ENCODE data around the gene UBE2J2. TPM values are rescaled to one million over a fixed set of nuclear protein-coding genes. Genes with fewer than 3 reads are reported as not detected.

Gene UBE2J2
- total RNA-seq (2022): 62.1 and 70.5 TPM in 2 replicates
- Bru-seq, nascent RNA: percentile 75 among the genes with signal in this experiment
- BruChase-seq, experiment 1, labeled RNA remaining after a 6-hour chase: percentile 84 among the genes with signal in this experiment
- BruChase-seq, experiment 2, labeled RNA remaining after a 2-hour chase: percentile 87 among the genes with signal in this experiment
- long read RNA-seq, transcript UBE2J2-202 (7 exons, 1,733 nt): major isoform, 63 of 115 reads
- long read RNA-seq, transcript UBE2J2-201 (7 exons, 2,387 nt): minor isoform, 6 of 115 reads
- long read RNA-seq, transcript UBE2J2-210 (8 exons, 1,256 nt): minor isoform, 7 of 115 reads
- long read RNA-seq, transcript UBE2J2-203 (7 exons, 1,047 nt): minor isoform, 5 of 115 reads
- long read RNA-seq, partial matches to known transcripts: 8 of 115 reads
- long read RNA-seq, other reads (novel, unspliced or antisense): 21 of 115 reads

GRCh38 chr1:1273512-1274298 is at the start of gene UBE2J2:
Gene UBE2J2 (minus strand): TSS chr1:1273854. CDS start chr1:1267992, 5,862 bp downstream.
- no peaks in the 10 kb centered on the region for H3K27me3 Mint-ChIP-seq (ENCODE audit: insufficient read depth, unreplicated experiment)
- H3K36me3 Mint-ChIP-seq (ENCODE audit: insufficient read depth, unreplicated experiment): peaks cover 24% of the 10 kb centered on the region
- DNase-seq (ENCODE audit: unreplicated experiment): peak; percentile 87
- peaks cover 17% of the 10 kb centered on the region for H3K4me1 Mint-ChIP-seq (ENCODE audit: insufficient read depth, unreplicated experiment)
- H3K9me3 Mint-ChIP-seq (ENCODE audit: unreplicated experiment): no peaks in the 10 kb centered on the region
- no peak for TF ChIP-seq CTCF (IDR thresholded peaks at IDR 0.05; ENCODE audit: unreplicated experiment)
- peak within 1 kb of the TSS; percentile 83 for H3K4me3 Mint-ChIP-seq (ENCODE audit: unreplicated experiment)
- CTCF ChIA-PET: interaction anchor here (0.6 kb wide), 1 partner anchor 231 kb away, joined by 3 read pairs; no protein-coding TSS in a partner anchor
- POLR2A ChIA-PET: interaction anchor here (0.6 to 1.4 kb wide), 13 partner anchors 8 to 252 kb away, joined by 3 to 8 read pairs (median 3); partner anchors contain the start of gene AURKAIP1
- BruUV-seq (replicated peaks): no TSS peak
- intact Hi-C loops (cut with micrococcal nuclease): no loop called here
- H3K27ac Mint-ChIP-seq (ENCODE audit: low read depth, unreplicated experiment): peak within 1 kb of the TSS; percentile 82

DNA sequence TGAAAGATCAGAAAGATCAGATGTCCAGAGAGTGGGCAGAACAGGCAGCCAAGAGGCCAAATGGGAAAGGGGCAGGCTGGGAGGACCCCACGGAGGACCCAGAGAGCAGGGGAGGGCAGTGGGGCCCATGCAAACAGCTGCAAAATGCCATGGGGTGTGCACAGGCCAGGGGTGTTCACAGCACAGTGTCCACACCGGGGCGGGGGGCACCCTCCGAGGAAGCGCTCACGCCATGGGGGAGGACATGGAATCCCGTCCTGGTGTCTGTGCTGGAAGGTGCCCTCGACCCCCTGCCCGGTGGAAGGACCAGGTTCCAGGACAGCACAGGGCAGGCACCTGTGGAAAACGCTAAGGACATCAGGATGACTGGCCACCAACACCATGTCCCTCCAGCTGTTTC is 49.3 kb upstream of the UBE2J2 start:
- H3K27me3 Mint-ChIP-seq (ENCODE audit: insufficient read depth, unreplicated experiment): no peaks in the 10 kb centered on the region
- ChIA-PET CTCF (interaction anchor here (0.6 kb wide), 1 partner anchor 17 kb away, joined by 3 read pairs; no protein-coding TSS in a partner anchor), POLR2A (interaction anchor here (0.6 to 1.4 kb wide), 5 partner anchors 11 to 272 kb away, joined by 3 to 5 read pairs (median 3); partner anchors contain the start of gene AURKAIP1)
- intact Hi-C loops (cut with micrococcal nuclease): no loop called here
- H3K36me3 Mint-ChIP-seq (ENCODE audit: insufficient read depth, unreplicated experiment): peaks cover 27% of the 10 kb centered on the region
- DNase-seq (ENCODE audit: unreplicated experiment): no peak
- no peak for TF ChIP-seq CTCF (IDR thresholded peaks at IDR 0.05; ENCODE audit: unreplicated experiment)
- H3K27ac Mint-ChIP-seq (ENCODE audit: low read depth, unreplicated experiment): peak overlapping the region; percentile 76
- H3K9me3 Mint-ChIP-seq (ENCODE audit: unreplicated experiment): no peaks in the 10 kb centered on the region
- BruUV-seq (replicated peaks): no TSS peak
- H3K4me3 Mint-ChIP-seq (ENCODE audit: unreplicated experiment): peak overlapping the region; percentile 70
- H3K4me1 Mint-ChIP-seq (ENCODE audit: insufficient read depth, unreplicated experiment): peaks cover 20% of the 10 kb centered on the region

- Mint-ChIP-seq H3K4me1 (ENCODE audit: insufficient read depth, unreplicated experiment) (peaks cover 21% of the 10 kb centered on the region), H3K36me3 (ENCODE audit: insufficient read depth, unreplicated experiment) (peaks cover 28% of the 10 kb centered on the region), H3K4me3 (ENCODE audit: unreplicated experiment) (peak overlapping the region; percentile 70), H3K9me3 (ENCODE audit: unreplicated experiment) (no peaks in the 10 kb centered on the region), H3K27me3 (ENCODE audit: insufficient read depth, unreplicated experiment) (no peaks in the 10 kb centered on the region), H3K27ac (ENCODE audit: low read depth, unreplicated experiment) (peak overlapping the region; percentile 76)
- BruUV-seq (replicated peaks): no TSS peak
- POLR2A ChIA-PET: interaction anchor here (0.6 kb wide), 1 partner anchor 11 kb away, joined by 3 read pairs; no protein-coding TSS in a partner anchor
- intact Hi-C loops (cut with micrococcal nuclease): no loop called here
- CTCF ChIA-PET: no interaction called here
- no peak for DNase-seq (ENCODE audit: unreplicated experiment)
- no peak for TF ChIP-seq CTCF (IDR thresholded peaks at IDR 0.05; ENCODE audit: unreplicated experiment)
Observed at GRCh38 chr1:1322418-1322817, 48.8 kb upstream of the UBE2J2 start.

GRCh38 chr1:1321477-1321876 is 47.8 kb upstream of the UBE2J2 start:
- Mint-ChIP-seq H3K27me3 (ENCODE audit: insufficient read depth, unreplicated experiment) (no peaks in the 10 kb centered on the region), H3K9me3 (ENCODE audit: unreplicated experiment) (no peaks in the 10 kb centered on the region), H3K36me3 (ENCODE audit: insufficient read depth, unreplicated experiment) (peaks cover 31% of the 10 kb centered on the region), H3K27ac (ENCODE audit: low read depth, unreplicated experiment) (no peak overlapping the region), H3K4me1 (ENCODE audit: insufficient read depth, unreplicated experiment) (peaks cover 25% of the 10 kb centered on the region), H3K4me3 (ENCODE audit: unreplicated experiment) (no peak overlapping the region)
- POLR2A ChIA-PET: no interaction called here
- CTCF ChIA-PET: interaction anchor here (0.6 kb wide), 1 partner anchor 401 kb away, joined by 3 read pairs; no protein-coding TSS in a partner anchor
- BruUV-seq (replicated peaks): no TSS peak
- intact Hi-C loops (cut with micrococcal nuclease): no loop called here
- TF ChIP-seq CTCF (IDR thresholded peaks at IDR 0.05; ENCODE audit: unreplicated experiment): no peak
- DNase-seq (ENCODE audit: unreplicated experiment): no peak

Measured in MCF 10A (cell line).